ENCODE results near the gene ADA. TPM values are rescaled to one million over a fixed set of nuclear protein-coding genes. Genes with fewer than 3 reads are reported as not detected.
A peak's percentile ranks its signal among the peaks of the same experiment; 100 is the strongest.
"Not testable (repeated sequence)": the region's sequence is repeated elsewhere in the genome, so short reads cannot be mapped to it uniquely, and the experiment has no call there.

The ADA gene
- total and polyA plus RNA-seq, 8 donors: 2.3 to 165 (median 40.3) TPM

DNA sequence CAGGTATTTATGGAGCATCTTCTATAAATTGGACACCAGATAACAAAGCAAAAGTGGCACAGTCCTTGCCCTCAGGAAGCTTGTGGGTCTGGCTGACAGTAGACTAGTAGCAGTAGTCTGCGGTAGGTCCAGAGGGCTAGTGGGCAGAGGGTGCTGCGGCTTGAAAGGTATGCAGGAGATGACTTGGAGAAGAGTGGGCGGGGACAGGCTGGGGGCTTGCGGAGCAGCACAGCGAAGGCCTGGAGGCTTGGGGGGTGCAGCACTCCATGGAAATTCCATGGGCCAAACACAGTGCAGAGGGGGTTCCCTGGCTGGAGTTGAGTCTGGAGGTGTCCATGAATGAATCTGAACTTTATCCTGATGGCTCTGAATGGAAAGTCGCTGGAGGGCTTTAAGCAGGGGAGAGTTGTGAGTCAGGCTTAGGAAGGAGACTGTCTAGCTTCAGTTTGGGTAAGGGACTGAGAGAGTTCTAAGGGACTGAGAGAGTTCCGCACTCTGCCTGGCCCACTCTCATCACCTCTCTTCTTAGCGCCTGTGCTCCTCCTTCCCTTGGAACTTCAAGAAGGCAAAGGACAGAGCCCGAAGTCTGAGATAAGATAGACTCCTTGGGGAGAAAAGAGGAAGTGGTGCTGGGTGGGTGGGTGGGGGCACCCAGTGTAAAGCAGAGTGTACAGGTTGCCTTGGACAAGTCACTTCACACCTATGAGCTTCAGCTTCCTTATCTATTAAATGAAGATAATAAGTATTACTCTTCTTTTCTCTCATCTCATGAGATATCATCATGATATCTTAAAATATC lies 60.3 kb downstream of the ADA start:
- H3K27ac ChIP-seq: no peak overlapping the region
- 83 to 92% (median 89%) methylated on average over 9 of the region's 9 CpGs for WGBS, 5 donors

DNA sequence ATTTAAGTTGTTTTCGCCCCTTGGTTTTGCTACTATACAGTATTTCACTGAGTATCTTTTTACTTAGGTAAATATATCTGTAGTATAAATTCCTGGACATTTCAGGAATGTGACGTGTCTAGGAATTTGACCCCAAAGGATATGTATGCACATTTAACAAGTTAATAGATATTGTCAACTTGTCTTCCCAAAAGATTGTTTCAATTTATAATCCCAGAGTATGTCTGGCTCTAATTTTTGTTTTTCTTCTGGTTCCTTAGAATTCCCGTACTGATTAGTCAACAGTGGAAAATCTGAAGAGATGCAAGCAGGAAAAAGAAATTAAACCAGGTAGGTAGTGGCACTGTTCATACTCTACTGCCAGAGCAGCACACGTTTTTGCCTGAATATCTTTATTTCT lies 62.0 kb downstream of the ADA start:
- 76 to 85% (median 81%) methylated on average over 4 of the region's 4 CpGs for WGBS, 5 donors
- no peak overlapping the region for H3K27ac ChIP-seq

More for the DNA sequence above, 60.3 kb downstream of the ADA start:
- TF ChIP-seq, protein P1, sequence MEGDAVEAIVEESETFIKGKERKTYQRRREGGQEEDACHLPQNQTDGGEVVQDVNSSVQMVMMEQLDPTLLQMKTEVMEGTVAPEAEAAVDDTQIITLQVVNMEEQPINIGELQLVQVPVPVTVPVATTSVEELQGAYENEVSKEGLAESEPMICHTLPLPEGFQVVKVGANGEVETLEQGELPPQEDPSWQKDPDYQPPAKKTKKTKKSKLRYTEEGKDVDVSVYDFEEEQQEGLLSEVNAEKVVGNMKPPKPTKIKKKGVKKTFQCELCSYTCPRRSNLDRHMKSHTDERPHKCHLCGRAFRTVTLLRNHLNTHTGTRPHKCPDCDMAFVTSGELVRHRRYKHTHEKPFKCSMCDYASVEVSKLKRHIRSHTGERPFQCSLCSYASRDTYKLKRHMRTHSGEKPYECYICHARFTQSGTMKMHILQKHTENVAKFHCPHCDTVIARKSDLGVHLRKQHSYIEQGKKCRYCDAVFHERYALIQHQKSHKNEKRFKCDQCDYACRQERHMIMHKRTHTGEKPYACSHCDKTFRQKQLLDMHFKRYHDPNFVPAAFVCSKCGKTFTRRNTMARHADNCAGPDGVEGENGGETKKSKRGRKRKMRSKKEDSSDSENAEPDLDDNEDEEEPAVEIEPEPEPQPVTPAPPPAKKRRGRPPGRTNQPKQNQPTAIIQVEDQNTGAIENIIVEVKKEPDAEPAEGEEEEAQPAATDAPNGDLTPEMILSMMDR (IDR thresholded peaks at IDR 0.05): no peak
- TF ChIP-seq POLR2A (IDR thresholded peaks at IDR 0.05): no peak
- no peak for TF ChIP-seq EP300 (IDR thresholded peaks at IDR 0.05)
- no peak for TF ChIP-seq POLR2AphosphoS5 (IDR thresholded peaks at IDR 0.05)
- DNase-seq: no peak
- Histone ChIP-seq H3K36me3 (peaks cover 10 to 30% (median 28%) of the 10 kb centered on the region in 4 donors), H3K9me3 (no peaks in the 10 kb centered on the region), H3K4me1 (peaks cover 8 to 56% (median 36%) of the 10 kb centered on the region in 4 donors), H3K4me3 (no peak overlapping the region), H3K27me3 (no peaks in the 10 kb centered on the region)
- intact Hi-C loops (cut with DNase I; ENCODE audit: low total_unique reads): loop anchor here (10.0 kb wide), 1 partner anchor 46 kb away; no protein-coding TSS in a partner anchor

DNA sequence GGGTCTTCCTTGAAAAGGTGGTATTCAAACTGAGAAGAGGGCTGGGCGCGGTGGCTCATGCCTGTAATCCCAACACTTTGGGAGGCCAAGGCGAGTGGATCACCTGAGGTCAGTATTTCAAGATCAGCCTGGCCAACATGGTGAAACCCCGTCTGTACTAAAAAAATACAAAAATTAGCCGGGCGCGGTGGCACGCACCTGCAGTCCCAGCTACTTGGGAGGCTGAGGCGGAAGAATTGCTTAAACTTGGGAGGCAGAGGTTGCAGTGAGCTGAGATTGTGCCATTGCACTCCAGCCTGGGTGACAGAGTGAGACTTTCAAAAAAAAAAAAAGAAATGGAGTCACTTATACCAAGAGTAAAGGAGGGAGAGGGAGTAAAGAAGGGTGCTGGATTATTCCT lies 63.2 kb downstream of the ADA start:
- WGBS, 5 donors: 92 to 99% (median 95%) methylated on average over 9 of the region's 9 CpGs
- peak overlapping the region in 3 of 5 donors; percentile 10 to 87 (median 86) for H3K27ac ChIP-seq

More for the DNA sequence above, 62.0 kb downstream of the ADA start:
- Histone ChIP-seq H3K4me1 (peaks cover 14 to 57% (median 39%) of the 10 kb centered on the region in 4 donors), H3K9me3 (no peaks in the 10 kb centered on the region), H3K36me3 (peaks cover 10 to 30% (median 28%) of the 10 kb centered on the region in 4 donors), H3K4me3 (no peak overlapping the region), H3K27me3 (no peaks in the 10 kb centered on the region)
- DNase-seq: no peak
- intact Hi-C loops (cut with DNase I; ENCODE audit: low total_unique reads): no loop called here
- TF ChIP-seq POLR2AphosphoS5 (IDR thresholded peaks at IDR 0.05): no peak
- TF ChIP-seq, protein P1 (IDR thresholded peaks at IDR 0.05): no peak
- TF ChIP-seq EP300 (IDR thresholded peaks at IDR 0.05): no peak
- TF ChIP-seq POLR2A (IDR thresholded peaks at IDR 0.05): no peak

DNA sequence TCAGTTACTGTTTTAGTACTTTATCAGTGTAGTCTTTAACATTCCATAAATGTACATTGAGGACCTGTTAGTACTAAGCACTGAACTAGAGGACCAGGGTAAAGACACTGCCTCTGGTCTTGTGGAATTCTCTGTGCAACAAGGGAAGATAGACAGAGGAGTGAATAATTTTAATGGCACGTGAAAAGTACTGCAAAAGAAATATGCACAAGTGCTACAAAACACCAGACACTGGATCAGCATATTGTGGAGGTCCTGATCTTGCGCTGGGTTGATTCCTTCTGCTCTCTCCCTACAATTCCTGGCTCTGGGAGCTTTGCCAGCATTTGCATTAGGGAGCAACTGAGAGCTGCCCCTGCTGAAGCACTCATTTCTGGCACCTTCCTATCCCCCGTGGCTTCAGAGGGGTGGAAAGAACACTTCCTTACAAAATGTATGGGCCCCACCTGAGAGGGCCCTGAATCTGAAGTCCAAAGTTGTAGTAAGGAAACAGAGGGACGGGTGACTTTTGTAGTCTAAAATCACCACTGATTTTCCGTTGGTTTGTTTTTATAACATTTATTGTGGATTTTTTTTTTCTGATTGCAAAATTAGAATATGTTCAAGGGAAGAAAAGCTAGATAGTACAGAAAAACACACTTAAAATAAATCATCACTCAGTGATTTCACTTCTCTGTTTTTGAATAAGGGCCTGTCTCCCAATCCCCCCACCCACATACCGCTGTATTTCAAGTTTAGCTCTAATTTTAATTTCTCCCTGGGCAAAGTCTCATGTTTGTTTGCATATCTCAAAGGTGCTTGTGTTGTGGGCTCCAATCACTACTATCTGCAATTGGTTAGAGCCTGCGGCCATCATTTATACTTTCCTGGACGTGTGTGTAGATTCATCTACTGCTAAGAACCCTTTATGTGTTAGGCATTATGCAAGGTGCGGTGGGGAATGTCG lies 64.2 kb downstream of the ADA start:
- WGBS, 5 donors: 63 to 70% (median 68%) methylated on average over 10 of the region's 10 CpGs
- peaks cover 10 to 26% (median 24%) of the 10 kb centered on the region in 4 donors for H3K36me3 ChIP-seq
- intact Hi-C loops (cut with DNase I; ENCODE audit: low total_unique reads): no loop called here
- no peaks in the 10 kb centered on the region for H3K27me3 ChIP-seq
- H3K4me3 ChIP-seq: peak overlapping the region in 1 of 4 donors; percentile 13
- peak in 1 of 2 donors; percentile 56 for DNase-seq
- no peaks in the 10 kb centered on the region for H3K9me3 ChIP-seq
- H3K27ac ChIP-seq: peak overlapping the region in 4 of 5 donors; percentile 74 to 87 (median 84)
- H3K4me1 ChIP-seq: peaks cover 14 to 45% (median 29%) of the 10 kb centered on the region in 4 donors
- TF ChIP-seq POLR2AphosphoS5 (IDR thresholded peaks at IDR 0.05): no peak
- no peak for TF ChIP-seq POLR2A (IDR thresholded peaks at IDR 0.05)
- TF ChIP-seq, protein P1 (IDR thresholded peaks at IDR 0.05): no peak
- no peak for TF ChIP-seq EP300 (IDR thresholded peaks at IDR 0.05)

More for the DNA sequence above, 63.2 kb downstream of the ADA start:
- H3K4me3 ChIP-seq; DNase-seq; H3K9me3 ChIP-seq; intact Hi-C loops (cut with DNase I; ENCODE audit: low total_unique reads); H3K27me3 ChIP-seq: not testable (repeated sequence)
- Histone ChIP-seq H3K36me3 (peaks cover 10 to 30% (median 28%) of the 10 kb centered on the region in 4 donors), H3K4me1 (peaks cover 14 to 45% (median 29%) of the 10 kb centered on the region in 4 donors)
